GM18870 (cell line): ENCODE data around the gene TCFL5.

Source experiments
- ATAC-seq: cut with Tn5 transposase; IDR thresholded peaks from one replicate; pipeline ENCODE4 v1.9.1; 2021; ENCODE audit warnings: moderate library complexity; ENCODE audit not compliant: unreplicated experiment

TCFL5 gene

DNA sequence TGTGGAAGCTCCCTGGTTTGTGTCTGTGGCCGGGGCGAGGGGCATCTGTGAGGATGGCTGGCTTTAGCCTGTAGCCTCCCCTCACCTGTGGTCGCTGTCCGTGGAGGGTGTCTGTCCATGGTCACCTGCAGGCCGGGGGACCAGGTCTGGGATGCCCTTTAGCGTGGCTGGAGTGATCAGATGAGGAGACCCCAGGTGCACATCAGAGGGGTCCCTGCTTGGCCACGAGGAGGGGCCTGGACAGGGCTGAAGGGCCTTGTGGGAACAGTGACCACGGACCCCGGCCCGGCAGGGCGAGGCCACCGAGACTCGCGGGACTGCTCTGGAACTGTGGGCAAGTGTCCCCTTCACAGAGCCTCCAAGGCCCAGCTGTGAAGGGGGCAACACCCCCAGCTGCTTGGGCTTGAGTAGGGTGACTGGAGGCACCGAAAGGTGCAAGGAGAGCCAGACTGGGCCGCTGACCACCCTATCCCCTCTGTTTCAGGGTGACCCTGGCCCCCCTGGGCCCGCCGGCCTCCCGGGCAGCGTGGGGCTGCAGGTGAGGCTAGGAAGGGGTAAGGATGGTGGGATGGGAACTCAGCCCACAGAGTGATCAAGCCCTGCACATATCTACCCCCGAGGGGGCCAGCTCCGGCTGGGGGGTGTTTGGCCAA is 36.2 kb downstream of the TCFL5 start:
- no peak for ATAC-seq

DNA sequence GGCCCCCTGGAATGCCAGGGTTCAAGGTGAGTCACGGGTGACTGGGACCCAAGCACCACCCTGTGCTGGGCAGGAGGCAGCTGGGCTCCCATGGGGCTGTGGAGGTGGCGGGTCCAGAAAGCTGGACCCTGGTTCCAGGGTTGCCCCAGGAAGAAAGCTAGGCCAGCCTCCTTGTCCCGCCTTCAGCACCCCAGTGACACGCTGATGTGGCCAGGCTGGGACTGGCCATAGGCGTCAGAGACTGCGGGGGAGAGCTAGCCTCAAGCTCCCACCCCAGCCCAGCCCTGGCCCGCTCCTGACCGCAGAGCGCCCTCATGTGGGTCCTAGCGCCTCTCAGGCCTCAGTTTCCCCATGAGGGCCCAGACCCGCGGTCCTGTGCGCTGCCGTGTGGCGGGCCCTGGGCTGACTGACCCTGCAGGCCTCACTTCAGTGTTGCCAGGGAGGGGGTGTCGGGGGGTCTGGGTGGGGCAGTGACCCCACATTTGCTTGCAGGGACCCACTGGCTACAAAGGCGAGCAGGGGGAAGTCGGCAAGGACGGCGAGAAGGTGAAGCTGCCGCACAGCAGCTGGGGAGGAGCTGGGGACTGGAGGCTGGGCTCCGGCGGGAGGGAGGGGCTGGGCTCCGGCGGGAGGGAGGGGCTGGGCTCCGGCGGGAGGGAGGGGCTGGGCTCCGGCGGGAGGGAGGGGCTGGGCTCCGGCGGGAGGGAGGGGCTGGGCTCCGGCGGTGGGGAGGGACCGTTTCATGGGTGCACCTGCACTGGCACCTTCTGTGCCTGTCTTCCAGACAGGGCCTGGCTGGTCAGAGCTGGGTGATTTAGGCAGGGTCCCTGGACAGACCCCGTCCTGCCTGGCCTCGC is 36.9 kb downstream of the TCFL5 start:
- no peak for ATAC-seq

DNA sequence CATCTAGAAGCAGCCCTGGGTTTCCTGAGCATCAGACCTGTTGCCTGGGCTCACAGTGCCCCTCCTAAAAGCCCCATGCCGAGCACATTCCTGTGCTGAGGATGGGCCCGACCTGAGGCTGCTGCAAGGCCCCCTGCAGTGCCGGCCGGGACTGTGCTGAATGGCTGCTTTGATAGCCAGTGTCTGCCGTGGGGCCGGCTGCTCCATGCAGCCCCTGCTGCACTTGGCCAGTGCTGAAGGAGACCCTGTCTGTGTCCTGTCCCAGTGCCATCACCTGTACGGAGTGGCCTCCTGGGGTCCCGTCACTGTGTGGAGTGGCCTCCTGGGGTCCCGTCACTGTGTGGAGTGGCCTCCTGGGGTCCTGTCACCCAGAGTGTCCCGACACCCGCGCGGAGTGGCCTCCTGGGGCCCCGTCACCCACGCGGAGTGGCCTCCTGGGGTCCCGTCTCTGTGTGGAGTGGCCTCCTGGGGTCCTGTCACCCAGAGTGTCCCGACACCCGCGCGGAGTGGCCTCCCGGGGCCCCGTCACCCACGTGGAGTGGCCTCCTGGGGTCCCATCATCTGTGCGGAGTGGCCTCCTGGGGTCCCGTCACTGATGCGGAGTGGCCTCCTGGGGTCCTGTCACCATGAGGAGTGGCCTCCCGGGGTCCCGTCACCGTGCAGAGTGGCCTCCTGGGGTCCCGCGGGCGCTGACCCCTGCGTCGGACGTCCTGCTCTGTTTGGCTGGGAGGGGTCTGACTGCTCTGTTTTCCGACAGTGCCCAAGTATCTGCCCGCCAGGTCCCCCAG is 37.7 kb downstream of the TCFL5 start:
- ATAC-seq: no peak

DNA sequence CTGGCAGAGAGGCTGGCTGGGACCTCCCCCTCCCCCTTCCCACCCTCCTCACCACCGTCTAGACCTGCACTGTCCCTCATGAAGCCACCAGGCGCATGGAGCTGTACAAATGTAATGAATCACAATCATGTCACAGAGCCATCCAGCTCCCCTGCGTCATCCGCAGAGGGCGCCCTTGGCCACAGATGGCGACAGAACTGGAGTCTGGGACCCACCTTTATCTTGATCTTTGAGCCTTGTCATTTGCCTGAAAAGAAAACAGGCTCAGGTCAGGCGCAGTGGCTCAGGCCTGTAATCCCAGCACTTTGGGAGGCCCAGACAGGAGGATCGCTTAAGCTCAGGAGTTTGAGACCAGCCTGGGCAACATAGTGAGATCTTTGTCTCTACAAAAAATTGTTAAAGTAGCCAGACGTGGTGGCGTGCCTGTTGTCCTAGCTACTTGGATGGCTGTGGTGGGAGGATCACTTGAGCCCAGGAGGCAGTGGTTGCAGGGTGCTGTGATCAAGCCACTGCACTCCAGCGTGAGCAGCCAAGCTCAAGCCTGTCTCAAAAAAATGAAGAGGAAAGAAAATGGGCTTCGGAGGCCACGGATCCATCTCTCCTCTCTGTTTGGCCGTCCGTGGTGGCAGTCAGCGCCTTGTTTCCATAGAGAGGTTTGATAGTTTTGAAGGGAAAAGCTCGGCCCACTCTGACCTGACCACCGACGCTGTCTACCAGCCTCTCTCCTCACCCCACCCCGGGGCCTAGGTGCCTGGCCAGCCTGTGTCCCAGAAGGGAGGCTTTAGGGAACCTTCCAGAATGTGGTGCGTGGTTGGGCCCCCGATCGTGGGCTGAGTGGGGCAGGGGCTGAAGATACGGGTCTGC is 38.6 kb downstream of the TCFL5 start:
- ATAC-seq: no peak

DNA sequence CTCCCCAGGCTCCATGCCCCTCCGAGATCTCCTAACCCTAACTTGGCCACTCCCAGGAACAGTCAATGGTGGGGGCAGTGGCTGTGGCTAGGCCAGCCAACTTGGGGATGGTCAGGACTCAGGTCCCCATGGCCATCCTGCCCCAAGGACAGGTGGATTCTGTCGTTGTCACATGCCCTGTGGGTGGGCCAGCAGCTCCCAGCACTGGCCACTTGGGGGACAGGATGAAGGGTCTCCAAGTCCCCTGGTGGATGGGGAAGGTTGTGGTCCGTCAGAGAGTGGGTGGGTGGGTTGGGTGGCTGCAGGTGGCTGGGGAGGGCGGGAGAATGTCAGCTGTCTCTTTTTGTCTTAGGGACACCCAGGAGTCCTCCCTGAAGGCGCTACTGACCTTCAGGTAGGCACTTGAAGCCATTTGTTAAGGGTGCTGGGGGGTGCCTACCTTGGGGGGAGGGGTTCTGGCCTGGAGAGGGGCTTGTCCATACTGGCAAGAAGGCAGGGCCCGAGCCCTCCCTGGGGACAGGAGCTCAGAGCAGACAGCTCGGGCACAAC is 39.3 kb downstream of the TCFL5 start:
- no peak for ATAC-seq

DNA sequence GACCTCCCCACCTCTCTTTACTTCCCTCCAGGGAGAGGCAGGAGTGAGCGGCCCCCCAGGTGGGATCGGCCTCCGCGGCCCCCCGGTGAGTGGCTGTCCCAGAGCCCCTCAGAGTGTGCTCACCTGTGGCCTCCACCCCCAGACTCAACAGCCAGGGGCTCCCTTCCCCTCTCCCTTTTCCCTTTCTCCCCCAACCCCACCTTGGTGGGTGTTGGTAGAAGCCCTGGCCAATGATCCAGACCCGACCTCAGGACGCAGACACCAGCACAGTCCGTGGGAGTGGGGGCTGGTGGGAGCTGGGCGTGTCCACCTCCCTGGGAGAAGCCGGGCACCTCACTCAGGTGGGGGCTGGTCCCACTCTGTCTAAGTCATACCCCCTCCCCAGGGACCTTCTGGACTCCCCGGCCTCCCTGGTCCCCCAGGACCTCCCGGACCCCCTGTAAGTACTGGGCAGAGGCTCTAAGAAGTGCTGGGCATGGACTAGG is 39.9 kb downstream of the TCFL5 start:
- no peak for ATAC-seq

DNA sequence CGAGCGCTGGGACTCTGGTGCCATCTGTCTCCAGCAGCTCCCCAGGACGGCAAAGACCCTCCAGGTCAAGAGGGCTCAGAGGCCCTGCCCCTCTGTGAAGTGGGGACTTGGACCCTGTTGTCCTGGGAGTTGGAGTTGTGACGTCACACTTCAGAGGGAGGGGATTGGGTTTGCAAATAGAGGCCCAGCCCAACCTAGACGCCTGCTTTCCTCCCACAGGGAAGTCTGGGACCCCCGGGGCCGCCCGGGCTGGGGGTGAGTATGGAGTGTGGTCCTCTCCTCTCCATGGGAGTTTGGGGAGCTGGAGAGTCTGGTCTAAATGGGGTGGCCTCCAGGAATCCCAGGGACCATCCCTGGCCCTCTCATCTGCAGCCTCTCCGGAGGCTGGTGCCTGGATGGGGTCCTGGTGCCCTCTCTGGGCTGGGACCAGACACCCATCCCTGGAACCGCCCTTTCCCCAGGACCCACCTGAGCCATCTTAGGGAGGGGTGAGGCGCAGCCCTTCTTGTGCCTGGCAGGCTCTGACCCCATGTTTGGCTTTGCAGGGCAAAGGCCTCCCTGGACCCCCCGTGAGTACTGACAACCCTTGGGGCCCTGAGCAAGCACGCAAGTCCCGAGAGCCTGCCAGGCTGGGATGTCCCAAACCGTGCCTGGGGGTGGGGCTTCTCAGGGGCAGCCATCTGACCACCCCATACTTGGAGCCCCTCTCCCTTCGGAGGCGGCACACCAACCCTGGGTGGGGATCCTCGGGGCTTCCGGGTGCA is 40.5 kb downstream of the TCFL5 start:
- no peak for ATAC-seq

DNA sequence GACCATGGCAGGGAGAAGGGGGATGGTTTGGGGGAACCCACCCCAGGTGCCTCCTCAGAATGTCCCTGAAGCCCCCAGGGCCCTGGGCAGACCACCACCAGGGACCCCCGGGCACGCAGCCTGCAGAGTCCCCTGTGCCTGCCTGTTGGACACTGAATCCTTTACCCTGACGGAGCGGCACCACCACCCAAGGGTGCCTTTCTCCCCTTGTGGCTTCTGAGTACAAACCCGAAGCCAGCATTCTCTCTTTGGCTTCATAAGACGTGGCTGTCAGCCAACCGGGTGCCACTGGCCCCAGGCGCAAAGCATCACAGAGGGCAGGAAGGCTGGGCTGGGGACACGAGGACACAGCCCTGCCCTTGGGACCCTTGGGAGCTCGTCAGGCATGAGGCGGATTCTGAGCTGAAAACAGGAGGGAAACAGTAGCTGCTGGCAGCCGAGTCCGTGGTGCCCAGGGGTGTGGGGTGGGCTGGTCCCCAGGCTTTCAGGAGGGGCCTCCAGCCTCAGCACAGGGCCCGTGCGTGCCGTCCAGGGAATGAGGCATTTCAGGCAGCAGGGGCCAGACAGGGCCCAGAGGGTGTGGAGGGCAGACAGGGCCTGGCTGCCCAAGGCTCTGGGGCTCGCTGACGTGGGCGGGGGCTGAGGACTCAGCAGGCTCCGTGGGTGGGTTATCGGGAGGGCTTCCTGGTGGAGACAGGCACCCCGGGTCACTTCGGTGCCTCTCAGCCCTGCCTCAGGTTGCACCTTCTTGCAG is 41.2 kb downstream of the TCFL5 start:
- no peak for ATAC-seq

DNA sequence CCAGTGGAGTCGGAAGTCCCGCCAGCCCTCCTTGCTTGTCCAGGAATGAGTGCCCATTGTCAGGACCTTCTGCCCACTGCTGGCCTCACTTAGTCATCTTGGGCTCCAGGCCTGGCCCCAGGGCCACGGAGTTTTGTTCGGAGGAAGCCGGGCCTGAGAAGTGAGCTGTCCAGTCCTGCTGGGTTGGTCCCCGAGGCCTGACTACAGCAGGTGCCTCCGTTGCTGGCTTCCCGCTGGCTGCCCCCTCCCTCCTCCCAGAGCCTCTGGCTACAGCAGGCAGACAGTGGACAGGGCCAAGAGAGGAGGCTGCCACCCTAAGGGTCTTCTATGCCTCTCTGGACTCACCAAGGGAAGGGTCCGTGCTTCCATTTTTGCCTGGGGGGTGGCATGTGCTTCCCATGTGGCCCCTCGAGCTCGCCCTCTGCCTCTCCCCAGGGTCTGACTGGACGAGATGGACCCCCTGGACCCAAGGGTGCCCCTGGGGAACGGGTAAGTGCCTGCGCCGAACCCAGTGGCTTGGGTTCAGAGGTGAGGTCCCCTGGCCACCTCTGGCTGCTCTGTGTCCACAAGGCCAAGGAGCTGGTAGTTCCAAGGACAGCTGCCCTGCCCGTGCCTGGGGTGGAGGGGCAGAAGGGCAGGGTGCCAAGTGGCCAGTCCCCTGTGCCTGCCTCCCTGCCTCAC is 42.0 kb downstream of the TCFL5 start:
- ATAC-seq: no peak

DNA sequence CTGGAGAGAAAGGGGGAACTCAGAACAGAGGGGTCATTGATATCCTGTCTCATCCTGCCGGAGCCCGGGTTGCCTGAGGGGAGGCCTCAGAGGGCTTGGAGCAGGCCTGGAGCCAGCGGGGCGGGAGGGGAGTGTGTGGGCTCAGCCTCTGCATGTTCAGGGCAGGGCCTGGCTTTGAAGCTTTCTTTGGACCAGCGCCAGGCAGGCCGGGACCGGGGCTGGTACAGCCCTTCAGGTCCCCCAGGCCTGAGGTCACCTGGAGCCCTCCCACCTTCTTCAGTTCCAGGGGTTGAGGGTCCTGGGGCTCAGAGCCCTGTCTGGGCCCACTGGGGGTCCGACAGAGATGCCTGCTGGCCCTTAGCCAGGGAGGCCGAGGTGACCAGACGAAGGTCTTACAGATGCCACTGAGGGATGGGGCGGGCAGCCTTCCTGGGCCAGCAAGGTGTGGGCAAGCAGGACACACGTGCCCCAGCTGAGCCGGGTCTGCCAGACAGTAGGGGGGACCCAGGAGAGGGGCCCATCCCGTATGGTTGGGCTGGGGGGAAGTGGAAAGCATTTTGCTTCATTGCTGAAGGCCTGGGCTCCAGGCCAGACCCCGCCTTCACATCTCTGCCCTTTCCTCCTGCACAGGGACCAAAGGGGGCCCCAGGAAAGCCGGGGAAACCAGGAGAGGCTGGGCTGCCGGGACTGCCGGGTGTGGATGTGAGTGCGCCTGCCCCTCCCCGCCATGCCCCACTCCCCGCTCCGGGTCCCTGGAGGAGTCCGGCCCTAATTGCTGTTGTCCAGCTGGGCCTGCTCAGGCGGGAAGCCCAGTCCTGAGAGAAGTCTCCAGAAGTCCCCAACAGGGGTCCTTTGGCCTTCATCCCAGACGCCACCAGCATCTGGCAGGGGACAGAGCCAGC is 42.8 kb downstream of the TCFL5 start:
- ATAC-seq: no peak

DNA sequence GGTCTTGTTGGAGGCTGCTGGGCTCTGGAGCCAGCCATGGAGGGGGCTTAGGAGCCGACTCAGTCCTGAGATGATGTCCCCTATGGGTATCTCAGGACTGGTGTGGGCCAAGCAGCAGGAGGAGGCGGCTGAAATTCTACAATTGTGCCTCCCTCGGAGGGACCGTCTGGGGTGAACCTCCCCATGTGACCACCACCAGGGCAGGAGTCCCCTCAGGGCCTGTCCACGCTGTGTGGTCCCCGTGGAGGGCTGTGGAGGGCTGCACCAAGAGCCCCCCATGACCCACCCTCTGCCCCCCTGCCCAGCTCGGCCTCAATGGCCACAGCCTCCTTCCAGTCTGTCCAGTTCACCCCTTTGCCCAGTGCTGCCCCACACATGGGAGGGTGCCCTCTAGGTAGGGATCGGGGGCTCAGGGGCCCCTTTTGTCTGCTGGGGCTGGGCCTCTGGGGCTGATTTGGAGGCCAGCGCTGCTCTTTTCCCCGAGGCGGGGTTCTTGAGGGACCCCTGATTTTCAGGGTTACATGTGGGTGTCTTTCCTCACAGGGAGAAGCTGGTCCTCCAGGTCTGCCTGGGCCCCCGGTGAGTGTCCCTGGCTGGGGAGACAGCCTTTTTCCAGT is 43.5 kb downstream of the TCFL5 start:
- ATAC-seq: no peak

DNA sequence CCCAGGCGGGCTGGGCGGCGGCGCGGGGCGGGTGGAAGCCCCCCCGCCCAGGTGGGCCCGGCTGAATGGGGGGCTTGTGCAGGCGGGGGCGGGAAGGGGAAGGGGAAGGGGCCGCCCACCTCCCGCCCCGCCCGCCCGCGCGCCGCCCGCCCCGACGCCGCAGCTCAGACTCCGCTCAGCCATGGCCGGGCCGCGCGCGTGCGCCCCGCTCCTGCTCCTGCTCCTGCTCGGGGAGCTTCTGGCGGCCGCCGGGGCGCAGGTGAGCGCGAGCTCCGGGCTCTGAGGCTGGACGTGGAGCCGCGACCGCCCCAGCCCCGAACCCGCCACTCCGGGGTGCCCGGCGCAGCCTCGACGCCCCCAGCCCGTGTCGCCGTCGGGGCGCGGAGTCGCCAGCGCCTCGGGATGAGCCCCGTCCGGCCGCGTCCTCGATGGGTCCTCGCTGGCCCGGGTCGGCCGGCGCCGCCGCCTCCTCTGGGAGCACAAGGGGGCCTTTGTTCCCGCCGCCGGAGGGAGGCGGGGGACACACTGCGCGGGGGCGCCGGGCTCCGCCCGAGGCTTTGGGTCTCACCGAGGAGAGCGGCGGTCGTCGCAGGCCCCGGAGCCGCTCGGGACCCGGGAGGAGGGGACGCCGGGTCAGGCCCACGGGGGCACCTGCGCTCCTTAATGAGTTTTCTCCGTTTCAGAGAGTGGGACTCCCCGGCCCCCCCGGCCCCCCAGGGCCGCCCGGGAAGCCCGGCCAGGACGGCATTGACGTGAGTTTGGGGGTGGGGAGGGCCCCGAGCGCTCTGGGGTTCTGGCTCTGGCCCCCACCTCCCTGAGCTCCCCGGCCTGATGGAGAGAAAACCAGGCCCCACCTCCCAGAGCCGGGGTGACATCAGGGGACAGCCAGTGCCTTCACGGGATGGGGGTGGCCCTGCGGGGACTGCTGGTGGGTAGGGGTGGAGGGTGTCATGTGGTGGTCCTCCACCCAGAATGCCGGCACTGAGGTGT is 44.4 kb downstream of the TCFL5 start, which contains the start of gene COL9A3:
Gene COL9A3 (plus strand): TSS at position 167 of the 990 bp plus-strand sequence. CDS start 15 bp downstream, at position 182.
- ATAC-seq: no peak

DNA sequence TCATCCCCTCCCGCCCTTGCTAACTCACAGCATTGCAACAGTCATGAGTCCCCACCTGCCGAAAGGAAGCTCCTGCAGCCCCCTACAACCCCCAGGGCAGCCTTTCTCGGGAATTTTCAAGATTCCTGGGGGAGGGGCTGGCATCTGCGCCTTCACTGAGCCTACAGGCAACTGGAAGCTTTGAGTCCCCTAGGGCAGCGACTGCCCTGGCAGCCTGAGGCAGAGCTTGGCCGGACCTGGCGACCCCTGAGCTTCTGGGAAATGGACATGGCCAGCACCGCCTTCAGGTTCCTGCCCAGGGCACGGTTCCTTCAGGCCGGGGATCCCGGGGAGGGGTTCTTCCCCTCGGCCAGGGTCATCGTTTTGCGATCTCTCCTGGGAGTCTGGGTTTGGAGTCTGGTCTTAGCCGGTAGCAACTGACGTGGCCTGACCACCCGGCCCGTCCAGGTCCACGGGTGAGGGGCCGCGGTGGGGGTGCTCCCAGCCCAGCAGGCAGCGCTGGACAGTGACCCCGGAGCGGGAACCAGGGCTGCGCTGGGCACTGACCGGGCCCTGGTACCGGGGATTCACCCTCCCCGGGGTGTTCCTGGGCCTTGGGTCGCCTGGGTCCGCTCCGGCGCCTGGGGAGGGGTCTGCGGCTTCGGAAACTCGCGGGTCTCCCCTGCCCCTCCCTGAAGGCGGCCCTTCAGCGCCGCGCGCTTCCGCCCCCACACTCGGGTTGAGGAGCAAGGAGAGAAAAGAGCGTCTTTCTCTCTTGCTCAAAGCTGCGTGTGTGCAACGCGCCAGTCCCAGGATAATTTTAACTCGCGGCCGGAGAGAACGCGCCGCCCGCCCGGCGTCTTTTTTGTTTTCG is 45.4 kb downstream of the TCFL5 start:
- ATAC-seq: no peak
